ENCODE measurements around the gene ST7L.
"Not testable (repeated sequence)": the region's sequence is repeated elsewhere in the genome, so short reads cannot be mapped to it uniquely, and the experiment has no call there.

The ST7L gene, protein sequence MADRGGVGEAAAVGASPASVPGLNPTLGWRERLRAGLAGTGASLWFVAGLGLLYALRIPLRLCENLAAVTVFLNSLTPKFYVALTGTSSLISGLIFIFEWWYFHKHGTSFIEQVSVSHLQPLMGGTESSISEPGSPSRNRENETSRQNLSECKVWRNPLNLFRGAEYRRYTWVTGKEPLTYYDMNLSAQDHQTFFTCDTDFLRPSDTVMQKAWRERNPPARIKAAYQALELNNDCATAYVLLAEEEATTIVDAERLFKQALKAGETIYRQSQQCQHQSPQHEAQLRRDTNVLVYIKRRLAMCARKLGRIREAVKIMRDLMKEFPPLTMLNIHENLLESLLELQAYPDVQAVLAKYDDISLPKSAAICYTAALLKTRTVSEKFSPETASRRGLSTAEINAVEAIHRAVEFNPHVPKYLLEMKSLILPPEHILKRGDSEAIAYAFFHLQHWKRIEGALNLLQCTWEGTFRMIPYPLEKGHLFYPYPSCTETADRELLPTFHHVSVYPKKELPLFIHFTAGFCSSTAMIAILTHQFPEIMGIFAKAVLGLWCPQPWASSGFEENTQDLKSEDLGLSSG

DNA sequence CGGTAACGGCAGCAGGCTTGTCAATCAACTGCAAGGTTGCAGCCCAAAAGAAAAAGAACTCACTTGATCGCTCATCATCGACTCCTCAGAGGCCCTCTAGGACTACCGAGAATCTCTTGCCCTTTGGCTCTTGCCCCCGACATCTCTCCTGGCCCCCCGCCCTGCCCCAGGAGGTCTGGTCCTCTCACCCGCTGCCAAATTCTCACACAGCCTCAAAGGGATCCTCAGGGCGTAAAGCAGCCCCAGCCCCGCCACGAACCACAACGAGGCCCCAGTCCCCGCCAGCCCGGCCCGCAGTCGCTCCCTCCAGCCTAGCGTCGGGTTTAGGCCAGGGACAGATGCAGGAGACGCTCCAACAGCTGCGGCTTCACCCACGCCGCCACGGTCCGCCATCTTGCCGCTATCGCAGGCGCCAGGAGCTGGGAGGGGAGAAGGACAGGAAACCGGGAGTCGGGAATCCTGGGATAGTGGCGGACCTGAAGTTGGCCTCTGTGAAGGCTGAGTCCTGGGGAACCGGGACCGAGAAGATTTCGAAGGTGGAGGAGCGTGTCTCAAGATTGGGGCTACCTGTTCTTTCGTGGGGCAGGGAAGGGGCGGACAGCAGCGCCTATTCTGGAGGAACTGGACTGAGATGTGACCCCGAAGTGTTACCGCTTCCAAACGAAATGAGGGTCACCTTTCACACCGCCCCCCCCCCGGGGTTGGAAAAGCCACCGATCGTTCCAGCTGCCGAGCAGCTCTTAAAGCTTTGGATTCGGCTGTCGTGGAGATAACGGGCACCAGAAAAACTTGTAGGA lies at the start of gene ST7L:
TSS of gene ST7L (minus strand) at position 421 of the 797 bp plus-strand sequence. CDS start at position 393, 28 bp downstream.
- peak within 1 kb of the TSS; percentile 93 for H3K4me3 ChIP-seq (ENCODE audit: control insufficient read depth, low read depth, low read length)
- TF ChIP-seq, protein P1, sequence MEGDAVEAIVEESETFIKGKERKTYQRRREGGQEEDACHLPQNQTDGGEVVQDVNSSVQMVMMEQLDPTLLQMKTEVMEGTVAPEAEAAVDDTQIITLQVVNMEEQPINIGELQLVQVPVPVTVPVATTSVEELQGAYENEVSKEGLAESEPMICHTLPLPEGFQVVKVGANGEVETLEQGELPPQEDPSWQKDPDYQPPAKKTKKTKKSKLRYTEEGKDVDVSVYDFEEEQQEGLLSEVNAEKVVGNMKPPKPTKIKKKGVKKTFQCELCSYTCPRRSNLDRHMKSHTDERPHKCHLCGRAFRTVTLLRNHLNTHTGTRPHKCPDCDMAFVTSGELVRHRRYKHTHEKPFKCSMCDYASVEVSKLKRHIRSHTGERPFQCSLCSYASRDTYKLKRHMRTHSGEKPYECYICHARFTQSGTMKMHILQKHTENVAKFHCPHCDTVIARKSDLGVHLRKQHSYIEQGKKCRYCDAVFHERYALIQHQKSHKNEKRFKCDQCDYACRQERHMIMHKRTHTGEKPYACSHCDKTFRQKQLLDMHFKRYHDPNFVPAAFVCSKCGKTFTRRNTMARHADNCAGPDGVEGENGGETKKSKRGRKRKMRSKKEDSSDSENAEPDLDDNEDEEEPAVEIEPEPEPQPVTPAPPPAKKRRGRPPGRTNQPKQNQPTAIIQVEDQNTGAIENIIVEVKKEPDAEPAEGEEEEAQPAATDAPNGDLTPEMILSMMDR (IDR thresholded peaks at IDR 0.05; ENCODE audit: control insufficient read depth, insufficient read depth, low read depth, low read length, missing control alignments), result no peak
- DNase-seq (ENCODE audit: low read depth), result no peak

GRCh38 chr1:112666946-112667345 lies 48.0 kb upstream of the ST7L start:
- TF ChIP-seq, protein P1 (IDR thresholded peaks at IDR 0.05; ENCODE audit: control insufficient read depth, insufficient read depth, low read depth, low read length, missing control alignments), result no peak
- no peak for DNase-seq (ENCODE audit: low read depth)

DNA sequence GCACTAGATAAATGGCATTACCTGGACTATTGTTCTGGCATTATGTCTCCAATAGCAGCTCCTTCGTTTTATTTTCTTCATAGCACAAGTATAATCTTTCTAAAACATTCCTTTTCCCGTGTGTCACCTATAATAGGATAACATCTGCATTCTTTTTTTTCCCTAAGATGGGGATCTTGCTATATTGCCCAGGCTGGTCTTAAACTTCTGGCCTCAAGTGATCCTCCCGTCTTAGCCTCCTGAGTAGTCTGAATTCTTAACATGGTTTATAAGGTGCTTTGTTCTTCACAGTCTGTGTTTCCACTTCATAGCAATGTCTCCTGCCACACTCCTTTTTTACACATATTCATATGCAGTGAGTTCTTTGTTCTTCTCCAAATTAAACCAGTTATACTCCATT lies 46.9 kb upstream of the ST7L start:
- no peak for DNase-seq (ENCODE audit: low read depth)
- TF ChIP-seq, protein P1 (IDR thresholded peaks at IDR 0.05; ENCODE audit: control insufficient read depth, insufficient read depth, low read depth, low read length, missing control alignments), result no peak
- H3K4me3 ChIP-seq (ENCODE audit: control insufficient read depth, low read depth, low read length), result no peak overlapping the region

More at GRCh38 chr1:112666946-112667345, 48.0 kb upstream of the ST7L start:
- H3K4me3 ChIP-seq (ENCODE audit: control insufficient read depth, low read depth, low read length), result no peak overlapping the region

- H3K4me3 ChIP-seq (ENCODE audit: control insufficient read depth, low read depth, low read length), result no peak overlapping the region
- DNase-seq (ENCODE audit: low read depth), result no peak
- TF ChIP-seq, protein P1 (IDR thresholded peaks at IDR 0.05; ENCODE audit: control insufficient read depth, insufficient read depth, low read depth, low read length, missing control alignments), result no peak
Measured at GRCh38 chr1:112651205-112651604, 32.3 kb upstream of the ST7L start.

GRCh38 chr1:112646225-112646624 lies 27.3 kb upstream of the ST7L start:
- TF ChIP-seq, protein P1 (IDR thresholded peaks at IDR 0.05; ENCODE audit: control insufficient read depth, insufficient read depth, low read depth, low read length, missing control alignments), result no peak
- DNase-seq (ENCODE audit: low read depth), result no peak
- no peak overlapping the region for H3K4me3 ChIP-seq (ENCODE audit: control insufficient read depth, low read depth, low read length)

DNA sequence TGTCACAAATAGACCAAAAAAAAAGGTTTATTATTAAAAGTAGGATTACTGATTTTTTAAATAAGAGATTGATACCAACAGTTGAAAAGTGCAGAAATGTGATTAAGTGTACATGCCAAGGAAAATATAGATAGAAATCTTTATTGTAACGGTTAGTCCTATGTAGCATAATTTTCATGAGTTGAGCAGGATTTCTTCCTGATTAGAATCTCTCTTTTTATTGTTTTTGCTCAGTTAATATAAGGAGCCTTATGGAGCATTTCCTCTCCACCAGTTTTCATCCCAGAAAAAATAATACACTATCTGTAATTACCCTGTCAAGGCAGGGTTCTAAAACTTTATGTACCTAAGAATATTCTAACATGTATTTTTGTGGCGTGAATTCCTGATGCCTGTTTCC lies 24.1 kb upstream of the ST7L start:
- DNase-seq (ENCODE audit: low read depth), result no peak
- no peak overlapping the region for H3K4me3 ChIP-seq (ENCODE audit: control insufficient read depth, low read depth, low read length)
- TF ChIP-seq, protein P1 (IDR thresholded peaks at IDR 0.05; ENCODE audit: control insufficient read depth, insufficient read depth, low read depth, low read length, missing control alignments), result no peak

DNA sequence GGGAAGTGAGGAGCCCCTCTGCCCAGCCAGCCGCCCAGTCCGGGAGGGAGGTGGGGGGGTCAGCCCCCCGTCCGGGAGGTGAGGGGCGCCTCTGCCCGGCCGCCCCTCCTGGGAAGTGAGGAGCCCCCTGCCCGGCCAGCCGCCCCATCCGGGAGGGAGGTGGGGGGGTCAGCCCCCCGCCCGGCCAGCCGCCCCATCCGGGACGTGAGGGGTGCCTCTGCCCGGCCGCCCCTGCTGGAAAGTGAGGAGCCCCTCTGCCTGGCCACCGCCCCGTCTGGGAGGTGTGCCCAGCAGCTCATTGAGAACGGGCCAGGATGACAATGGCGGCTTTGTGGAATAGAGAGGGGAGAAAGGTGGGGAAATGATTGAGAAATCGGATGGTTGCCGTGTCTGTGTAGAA lies 21.5 kb upstream of the ST7L start:
- DNase-seq (ENCODE audit: low read depth); H3K4me3 ChIP-seq (ENCODE audit: control insufficient read depth, low read depth, low read length): not testable (repeated sequence)
